ENCODE results near the gene SMKR1.
"Not testable (repeated sequence)": the region's sequence is repeated elsewhere in the genome, so short reads cannot be mapped to it uniquely, and the experiment has no call there.

SMKR1 gene

GRCh38 chr7:129512192-129512591, 9.9 kb downstream of the SMKR1 start:
- 82% methylated on average over 8 of the region's 8 CpGs for WGBS
- no peaks in the 10 kb centered on the region; the same call in 1 of the 2 replicates for H3K27me3 ChIP-seq (ENCODE audit: insufficient read depth, low read length)
- no peaks in the 10 kb centered on the region for H3K36me3 ChIP-seq (ENCODE audit: insufficient read depth, low read length)
- no peak overlapping the region for H3K27ac ChIP-seq (ENCODE audit: low read depth, low read length)
- 0 out of 2 replicates have a peak, but pooled peaks cover 6% of the 10 kb centered on the region for H3K4me1 ChIP-seq (ENCODE audit: insufficient read depth, low read length)
- H3K4me3 ChIP-seq (ENCODE audit: low read length): no peak overlapping the region
- no peak overlapping the region for H3K9ac ChIP-seq (ENCODE audit: low read depth, low read length)
- no peaks in the 10 kb centered on the region for H3K9me3 ChIP-seq (ENCODE audit: insufficient read depth, low read depth, low read length)

- H3K27ac ChIP-seq (ENCODE audit: low read depth, low read length): no peak overlapping the region
- no peaks in the 10 kb centered on the region for H3K9me3 ChIP-seq (ENCODE audit: insufficient read depth, low read depth, low read length)
- H3K27me3 ChIP-seq (ENCODE audit: insufficient read depth, low read length): no peaks in the 10 kb centered on the region; the same call in 1 of the 2 replicates
- WGBS: 91% methylated on average over 10 of the region's 10 CpGs
- H3K9ac ChIP-seq (ENCODE audit: low read depth, low read length): no peak overlapping the region
- H3K4me1 ChIP-seq (ENCODE audit: insufficient read depth, low read length): 0 out of 2 replicates have a peak, but pooled peaks cover 6% of the 10 kb centered on the region
- no peaks in the 10 kb centered on the region for H3K36me3 ChIP-seq (ENCODE audit: insufficient read depth, low read length)
- no peak overlapping the region for H3K4me3 ChIP-seq (ENCODE audit: low read length)
Observed at GRCh38 chr7:129513546-129513945, 11.2 kb downstream of the SMKR1 start.

GRCh38 chr7:129514683-129515082, 12.4 kb downstream of the SMKR1 start:
- Histone ChIP-seq H3K9ac (ENCODE audit: low read depth, low read length) (0 out of 2 replicates have a peak overlapping the region, but pooled peaks have one; percentile 17), H3K27me3 (ENCODE audit: insufficient read depth, low read length) (no peaks in the 10 kb centered on the region; the same call in 1 of the 2 replicates), H3K27ac (ENCODE audit: low read depth, low read length) (no peak overlapping the region), H3K9me3 (ENCODE audit: insufficient read depth, low read depth, low read length) (no peaks in the 10 kb centered on the region), H3K4me1 (ENCODE audit: insufficient read depth, low read length) (peaks cover 8% of the 10 kb centered on the region; the same call in 1 of the 2 replicates), H3K36me3 (ENCODE audit: insufficient read depth, low read length) (no peaks in the 10 kb centered on the region), H3K4me3 (ENCODE audit: low read length) (no peak overlapping the region)
- WGBS: 55% methylated on average over 4 of the region's 4 CpGs

- H3K27me3 ChIP-seq (ENCODE audit: insufficient read depth, low read length): no peaks in the 10 kb centered on the region; the same call in 1 of the 2 replicates
- H3K9ac ChIP-seq (ENCODE audit: low read depth, low read length): no peak overlapping the region
- no peaks in the 10 kb centered on the region for H3K36me3 ChIP-seq (ENCODE audit: insufficient read depth, low read length)
- 87% methylated on average over 3 of the region's 4 CpGs for WGBS
- peaks cover 11% of the 10 kb centered on the region; the same call in 1 of the 2 replicates for H3K4me1 ChIP-seq (ENCODE audit: insufficient read depth, low read length)
- H3K9me3 ChIP-seq (ENCODE audit: insufficient read depth, low read depth, low read length): no peaks in the 10 kb centered on the region
- H3K27ac ChIP-seq (ENCODE audit: low read depth, low read length): no peak overlapping the region
- no peak overlapping the region for H3K4me3 ChIP-seq (ENCODE audit: low read length)
Observed at GRCh38 chr7:129515381-129515780, 13.1 kb downstream of the SMKR1 start.

GRCh38 chr7:129517931-129518330, 15.6 kb downstream of the SMKR1 start:
- Histone ChIP-seq H3K9me3 (ENCODE audit: insufficient read depth, low read depth, low read length) (no peaks in the 10 kb centered on the region), H3K36me3 (ENCODE audit: insufficient read depth, low read length) (no peaks in the 10 kb centered on the region), H3K27ac (ENCODE audit: low read depth, low read length) (no peak overlapping the region), H3K9ac (ENCODE audit: low read depth, low read length) (no peak overlapping the region), H3K4me3 (ENCODE audit: low read length) (no peak overlapping the region), H3K27me3 (ENCODE audit: insufficient read depth, low read length) (no peaks in the 10 kb centered on the region; the same call in 1 of the 2 replicates), H3K4me1 (ENCODE audit: insufficient read depth, low read length) (peaks cover 11% of the 10 kb centered on the region; the same call in 1 of the 2 replicates)
- WGBS: 93% methylated on average over 6 of the region's 6 CpGs

GRCh38 chr7:129519464-129519863, 17.1 kb downstream of the SMKR1 start:
- no peak overlapping the region for H3K9ac ChIP-seq (ENCODE audit: low read depth, low read length)
- no peak overlapping the region for H3K4me3 ChIP-seq (ENCODE audit: low read length)
- H3K27me3 ChIP-seq (ENCODE audit: insufficient read depth, low read length): no peaks in the 10 kb centered on the region; the same call in 1 of the 2 replicates
- H3K9me3 ChIP-seq (ENCODE audit: insufficient read depth, low read depth, low read length): no peaks in the 10 kb centered on the region
- H3K27ac ChIP-seq (ENCODE audit: low read depth, low read length): no peak overlapping the region
- no peaks in the 10 kb centered on the region for H3K36me3 ChIP-seq (ENCODE audit: insufficient read depth, low read length)
- peaks cover 9% of the 10 kb centered on the region; the same call in 1 of the 2 replicates for H3K4me1 ChIP-seq (ENCODE audit: insufficient read depth, low read length)
- WGBS: 54% methylated on average over 5 of the region's 5 CpGs

GRCh38 chr7:129522088-129522970, 20.0 kb downstream of the SMKR1 start:
- peaks cover 5% of the 10 kb centered on the region; the same call in 1 of the 2 replicates for H3K4me1 ChIP-seq (ENCODE audit: insufficient read depth, low read length)
- H3K9ac ChIP-seq (ENCODE audit: low read depth, low read length): no peak overlapping the region
- H3K9me3 ChIP-seq (ENCODE audit: insufficient read depth, low read depth, low read length): no peaks in the 10 kb centered on the region
- H3K27ac ChIP-seq (ENCODE audit: low read depth, low read length): no peak overlapping the region
- H3K27me3 ChIP-seq (ENCODE audit: insufficient read depth, low read length): no peaks in the 10 kb centered on the region; the same call in 1 of the 2 replicates
- no peak overlapping the region for H3K4me3 ChIP-seq (ENCODE audit: low read length)
- no peaks in the 10 kb centered on the region for H3K36me3 ChIP-seq (ENCODE audit: insufficient read depth, low read length)
- WGBS: 57% methylated on average over 30 of the region's 30 CpGs

- Histone ChIP-seq H3K4me3 (ENCODE audit: low read length) (no peak overlapping the region), H3K9ac (ENCODE audit: low read depth, low read length) (no peak overlapping the region), H3K36me3 (ENCODE audit: insufficient read depth, low read length) (no peaks in the 10 kb centered on the region), H3K9me3 (ENCODE audit: insufficient read depth, low read depth, low read length) (no peaks in the 10 kb centered on the region), H3K27ac (ENCODE audit: low read depth, low read length) (no peak overlapping the region), H3K27me3 (ENCODE audit: insufficient read depth, low read length) (no peaks in the 10 kb centered on the region), H3K4me1 (ENCODE audit: insufficient read depth, low read length) (peaks cover 5% of the 10 kb centered on the region; the same call in 1 of the 2 replicates)
- 60% methylated on average over 5 of the region's 5 CpGs for WGBS
Observed at GRCh38 chr7:129522971-129523340, 20.6 kb downstream of the SMKR1 start.

GRCh38 chr7:129523924-129524323, 21.6 kb downstream of the SMKR1 start:
- 77% methylated on average over 2 of the region's 3 CpGs for WGBS
- H3K4me1 ChIP-seq (ENCODE audit: insufficient read depth, low read length): peaks cover 5% of the 10 kb centered on the region; the same call in 1 of the 2 replicates
- no peaks in the 10 kb centered on the region for H3K36me3 ChIP-seq (ENCODE audit: insufficient read depth, low read length)
- no peak overlapping the region for H3K4me3 ChIP-seq (ENCODE audit: low read length)
- no peaks in the 10 kb centered on the region for H3K9me3 ChIP-seq (ENCODE audit: insufficient read depth, low read depth, low read length)
- H3K27ac ChIP-seq (ENCODE audit: low read depth, low read length): no peak overlapping the region
- H3K27me3 ChIP-seq (ENCODE audit: insufficient read depth, low read length): no peaks in the 10 kb centered on the region
- H3K9ac ChIP-seq (ENCODE audit: low read depth, low read length): no peak overlapping the region

- not testable (repeated sequence) for H3K4me3 ChIP-seq (ENCODE audit: low read length); H3K36me3 ChIP-seq (ENCODE audit: insufficient read depth, low read length)
Observed at GRCh38 chr7:129524405-129524804, 22.1 kb downstream of the SMKR1 start.

GRCh38 chr7:129525225-129525862, 23.0 kb downstream of the SMKR1 start:
- Histone ChIP-seq H3K9me3 (ENCODE audit: insufficient read depth, low read depth, low read length) (no peaks in the 10 kb centered on the region), H3K4me3 (ENCODE audit: low read length) (no peak overlapping the region), H3K27ac (ENCODE audit: low read depth, low read length) (no peak overlapping the region), H3K36me3 (ENCODE audit: insufficient read depth, low read length) (no peaks in the 10 kb centered on the region), H3K9ac (ENCODE audit: low read depth, low read length) (no peak overlapping the region), H3K27me3 (ENCODE audit: insufficient read depth, low read length) (no peaks in the 10 kb centered on the region), H3K4me1 (ENCODE audit: insufficient read depth, low read length) (no peaks in the 10 kb centered on the region)
- WGBS: 80% methylated on average over 9 of the region's 9 CpGs

More at GRCh38 chr7:129524405-129524804, 22.1 kb downstream of the SMKR1 start:
- 92% methylated on average over 2 of the region's 2 CpGs for WGBS
- H3K9ac ChIP-seq (ENCODE audit: low read depth, low read length); H3K4me1 ChIP-seq (ENCODE audit: insufficient read depth, low read length); H3K9me3 ChIP-seq (ENCODE audit: insufficient read depth, low read depth, low read length); H3K27me3 ChIP-seq (ENCODE audit: insufficient read depth, low read length); H3K27ac ChIP-seq (ENCODE audit: low read depth, low read length): not testable (repeated sequence)

All from HUES64 (cell line).